SH-SY5Y (cell line): ENCODE results near the gene PPP2R5B.

Source experiments
- GATA2 ChIP-seq: IDR thresholded peaks from 2 replicates; pipeline ENCODE4 v1.6.1; 2011; ENCODE audit warnings: mild to moderate bottlenecking, low read depth, low read length
- GATA3 ChIP-seq: IDR thresholded peaks from 2 replicates; pipeline ENCODE4 v1.6.1; 2011; ENCODE audit warnings: low read depth, mild to moderate bottlenecking, low read length, moderate library complexity

- no peak for TF ChIP-seq GATA2
- TF ChIP-seq GATA3 = no peak
These were observed 38.7 kb downstream of the PPP2R5B start for GRCh38 chr11:64963072-64963631.
